HG03558 (cell line): ENCODE results near the gene CREBL2.

Experiments used
- ATAC-seq: cut with Tn5 transposase; IDR thresholded peaks from one replicate; pipeline ENCODE4 v1.9.1; 2021; ENCODE audit warnings: moderate number of reproducible peaks; ENCODE audit not compliant: unreplicated experiment; ENCODE audit errors: extremely low read depth

Gene CREBL2

DNA sequence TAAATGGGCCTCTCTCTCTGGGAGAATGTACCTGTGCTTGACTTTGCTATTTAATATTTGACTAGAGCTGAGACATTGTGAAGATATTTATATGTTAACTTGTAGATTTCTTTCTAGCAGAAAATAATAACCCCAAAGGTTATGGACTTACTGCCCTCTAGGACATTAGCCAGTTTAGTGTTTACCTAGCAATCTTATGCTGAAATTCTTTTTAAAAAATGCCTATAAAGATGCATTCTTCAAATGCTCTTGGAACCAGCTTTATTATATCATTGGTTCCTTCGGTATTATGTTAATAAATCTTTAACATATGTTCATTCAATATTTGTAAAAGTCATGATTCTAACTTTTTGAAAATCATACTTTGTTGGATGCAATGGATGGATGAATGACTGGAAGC is 56.3 kb downstream of the CREBL2 start:
- no peak for ATAC-seq

DNA sequence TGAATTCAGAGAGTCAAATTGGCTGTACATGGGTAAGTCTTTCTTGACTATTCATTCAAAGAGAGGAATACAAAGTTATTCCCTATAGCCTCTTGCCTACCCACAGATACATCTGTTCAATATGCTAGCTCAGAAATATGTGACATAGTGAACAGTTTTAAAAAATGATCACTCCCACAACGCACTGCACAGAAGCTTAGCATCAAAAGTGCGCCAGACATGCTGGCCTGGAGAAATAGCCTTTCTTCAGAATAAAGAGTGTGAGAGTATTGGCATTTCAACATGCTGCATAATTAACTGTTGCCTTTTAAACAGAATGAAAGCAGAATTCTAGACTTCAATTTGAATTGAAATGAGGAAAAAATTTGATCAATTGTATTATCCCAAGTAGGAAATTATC is 57.3 kb downstream of the CREBL2 start:
- ATAC-seq, result no peak

DNA sequence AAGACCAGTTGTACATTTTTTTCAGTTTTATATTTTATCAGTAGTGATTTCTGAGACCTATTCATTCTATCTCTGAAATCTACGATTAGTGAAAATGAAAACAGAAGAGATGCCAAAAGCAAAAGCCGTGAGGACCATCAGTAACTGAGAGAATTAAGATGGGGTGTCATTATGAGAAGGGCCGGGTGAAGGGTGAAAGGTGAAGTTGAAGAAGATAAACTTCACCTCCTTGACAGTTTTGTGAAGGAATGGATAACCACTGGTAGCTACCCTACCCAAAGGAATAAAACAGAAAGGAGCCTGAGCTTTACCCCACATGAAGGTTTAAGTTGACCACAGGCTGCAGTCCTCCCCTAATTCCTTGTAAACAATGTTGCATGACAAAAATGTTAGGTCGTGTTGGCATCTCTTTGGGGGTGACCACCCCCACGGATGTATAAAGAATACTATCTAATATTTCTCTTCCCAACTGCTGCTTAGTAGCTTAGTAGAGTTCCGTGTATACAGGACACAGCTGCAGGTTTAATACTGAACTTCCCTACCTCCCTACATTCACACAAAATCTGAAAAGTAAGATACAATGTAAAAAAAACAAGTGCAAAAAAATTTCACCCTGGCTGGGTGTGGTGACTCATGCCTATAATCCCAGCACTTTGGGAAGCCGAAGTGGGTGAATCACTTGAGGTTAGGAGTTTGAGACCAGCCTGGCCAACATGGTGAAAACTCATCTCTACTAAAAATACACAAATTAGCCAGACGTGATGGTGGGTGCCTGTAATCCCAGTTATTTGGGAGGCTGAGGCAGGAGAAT is 60.4 kb downstream of the CREBL2 start:
- ATAC-seq, result no peak

DNA sequence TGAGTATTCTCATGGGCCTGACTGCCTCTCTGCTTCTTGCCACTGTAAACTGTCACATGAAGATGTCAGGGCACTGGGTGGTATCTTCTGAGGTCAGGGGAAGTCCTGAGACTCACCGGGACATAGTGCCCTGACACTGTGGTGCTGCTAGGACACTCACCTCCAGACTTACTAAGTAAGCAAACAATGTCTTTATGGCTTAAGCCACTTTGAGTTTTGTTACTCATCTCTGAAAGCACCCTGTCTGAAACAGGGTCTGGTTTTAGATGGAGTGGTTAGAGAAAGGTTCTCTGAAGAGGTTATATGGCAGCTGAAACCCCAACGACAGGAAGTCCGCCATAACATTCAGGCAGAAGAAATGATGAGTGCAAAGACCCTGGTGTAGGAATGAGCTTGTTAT is 61.6 kb downstream of the CREBL2 start:
- peak; percentile 65 for ATAC-seq

DNA sequence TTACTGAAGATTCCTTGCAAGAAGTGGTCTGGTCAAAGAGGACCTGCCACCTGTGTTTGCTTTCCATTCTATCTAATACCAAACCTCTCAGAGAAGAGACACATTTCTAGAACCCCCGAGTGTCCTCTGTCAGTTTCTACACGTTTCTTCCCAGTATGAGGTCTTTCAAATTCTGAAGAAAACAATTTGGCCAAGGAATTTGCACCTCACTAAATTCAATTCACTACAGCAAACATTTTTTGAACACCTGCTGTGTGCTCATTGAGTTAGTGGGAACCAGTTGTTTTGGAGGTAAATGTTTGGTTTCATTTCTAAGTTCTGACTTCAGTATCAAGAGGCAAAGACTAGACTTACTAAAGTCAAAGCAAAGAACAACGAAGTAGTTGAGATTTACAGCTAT is 64.9 kb downstream of the CREBL2 start:
- ATAC-seq, result no peak

DNA sequence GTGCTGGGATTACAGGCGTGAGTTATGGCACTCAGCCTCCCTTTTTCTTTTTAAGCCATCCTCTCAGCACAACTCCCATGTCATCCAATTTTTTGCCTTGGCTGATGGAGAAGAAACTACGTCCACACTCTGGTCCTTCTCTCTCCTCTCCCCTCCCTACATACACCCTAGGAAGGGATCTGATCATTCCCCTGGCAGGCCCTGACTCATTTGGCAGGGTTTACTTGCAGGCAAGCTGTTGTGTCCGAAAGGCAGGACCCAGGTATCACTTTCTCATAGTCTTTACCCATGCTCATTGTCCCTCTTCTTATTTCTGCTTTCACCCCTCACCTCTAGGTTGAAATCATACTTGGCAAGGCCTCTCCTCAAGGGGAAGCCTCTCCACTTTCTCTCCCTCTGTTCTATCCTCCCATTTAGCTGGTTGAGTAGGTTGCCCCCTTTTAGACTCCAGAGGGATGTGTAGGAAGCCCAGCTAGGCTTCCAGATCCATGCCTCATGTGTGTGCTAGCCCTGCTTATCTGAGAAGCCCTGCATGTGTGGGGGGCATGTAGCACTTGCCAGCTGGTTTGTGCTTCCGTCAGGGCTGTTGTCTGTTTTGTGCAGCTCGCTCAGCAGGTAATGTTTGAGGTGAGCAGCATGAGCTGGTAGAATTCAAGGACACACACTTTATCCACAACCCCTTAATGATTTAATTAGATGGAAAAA is 69.5 kb downstream of the CREBL2 start:
- no peak for ATAC-seq

DNA sequence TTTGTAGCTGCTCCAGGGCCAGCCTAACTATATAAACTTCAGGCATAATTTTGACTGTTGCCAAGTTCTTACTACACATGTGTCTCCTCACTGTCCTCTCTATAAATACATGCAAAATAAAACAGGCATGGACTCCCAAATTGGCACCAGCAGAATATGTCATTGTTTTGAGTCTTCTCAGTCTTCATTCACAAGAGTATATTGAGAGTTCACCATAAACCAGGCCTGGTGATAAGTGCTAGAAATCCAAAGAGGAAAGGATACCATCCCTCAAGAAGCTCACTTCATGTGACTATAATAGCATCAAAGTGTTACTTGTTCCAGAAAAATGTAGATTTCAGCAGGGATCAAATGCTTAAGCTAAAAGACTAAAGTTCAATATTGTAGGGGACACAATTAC is 70.6 kb downstream of the CREBL2 start:
- no peak for ATAC-seq

DNA sequence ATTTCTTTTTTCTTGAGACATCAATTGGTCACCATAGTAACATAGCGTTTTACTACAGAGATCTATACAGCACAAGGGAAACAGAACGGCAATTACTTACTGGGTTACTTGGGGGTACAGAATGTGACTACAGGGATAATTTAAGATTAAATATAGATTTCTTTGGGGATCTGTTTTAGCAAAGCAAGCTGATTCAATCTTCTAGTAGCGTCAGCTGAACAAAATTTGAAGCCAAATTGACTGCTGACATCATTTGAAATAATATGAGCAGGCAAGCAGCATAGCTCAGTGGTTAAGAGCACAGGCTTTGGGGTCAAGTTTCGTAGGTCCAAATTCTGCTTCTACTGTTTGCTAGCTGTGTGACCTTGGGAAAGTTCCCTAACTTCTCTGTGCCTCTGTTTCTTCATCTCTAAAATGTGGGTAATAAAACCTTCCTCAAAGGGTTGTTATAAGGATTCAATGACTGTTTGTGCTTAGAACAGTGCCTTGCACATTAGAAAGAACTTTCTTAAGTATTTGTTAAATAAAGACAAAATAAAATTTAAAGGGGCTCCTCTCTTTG is 71.5 kb downstream of the CREBL2 start:
- ATAC-seq, result no peak

DNA sequence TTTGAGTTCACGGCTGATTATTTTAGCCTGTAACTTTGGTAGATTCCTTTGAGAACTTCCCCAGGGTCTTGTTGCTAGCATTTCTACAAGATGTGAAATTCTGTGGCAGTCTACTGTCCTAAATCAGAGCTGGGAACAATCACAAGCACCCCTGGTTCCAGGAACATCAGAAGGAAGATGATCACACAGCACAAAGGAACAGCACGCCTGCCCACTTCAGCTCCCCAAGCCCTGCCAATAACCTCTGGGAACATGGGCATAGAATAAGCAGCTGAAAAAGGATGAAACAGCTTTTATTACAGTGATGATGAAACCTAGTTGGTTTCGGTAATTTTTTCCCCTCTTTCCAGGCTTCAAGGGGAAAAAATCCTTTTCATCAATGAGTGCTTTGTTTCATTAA is 72.0 kb downstream of the CREBL2 start:
- no peak for ATAC-seq

DNA sequence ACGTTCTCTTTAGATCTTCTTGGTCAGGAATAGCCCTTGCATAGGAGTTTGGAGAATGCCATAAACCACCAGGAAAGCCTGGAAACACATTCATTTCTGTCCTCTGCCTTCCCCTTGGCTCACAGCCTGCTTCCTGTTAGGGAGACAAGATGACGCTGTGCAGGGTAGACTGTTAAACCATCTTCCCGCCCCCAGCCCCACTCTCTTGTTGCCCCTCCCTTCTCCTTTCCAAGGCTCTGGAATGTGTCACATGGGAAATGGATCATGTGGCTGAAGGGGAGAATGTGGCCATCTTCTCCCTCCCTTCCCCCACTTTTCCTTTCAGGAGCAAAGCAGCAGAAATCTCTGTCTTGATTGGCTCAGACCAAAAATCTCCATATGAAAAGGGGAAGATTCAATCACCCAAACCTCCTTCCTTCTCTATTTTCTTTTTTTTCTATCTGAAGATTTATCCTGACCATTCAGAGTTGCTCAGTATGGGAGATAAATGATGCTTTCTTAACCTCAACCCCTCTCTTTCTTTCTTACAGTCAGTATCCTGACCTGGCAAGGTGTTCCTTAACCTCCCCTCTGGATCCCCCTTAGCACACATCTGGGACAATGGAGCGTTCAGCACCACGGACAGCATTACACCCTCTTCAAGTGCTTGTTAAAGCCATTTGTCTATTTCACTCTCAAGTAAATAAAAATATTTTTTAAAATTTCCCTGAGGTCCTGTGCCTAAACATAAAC is 72.9 kb downstream of the CREBL2 start:
- ATAC-seq, result no peak

DNA sequence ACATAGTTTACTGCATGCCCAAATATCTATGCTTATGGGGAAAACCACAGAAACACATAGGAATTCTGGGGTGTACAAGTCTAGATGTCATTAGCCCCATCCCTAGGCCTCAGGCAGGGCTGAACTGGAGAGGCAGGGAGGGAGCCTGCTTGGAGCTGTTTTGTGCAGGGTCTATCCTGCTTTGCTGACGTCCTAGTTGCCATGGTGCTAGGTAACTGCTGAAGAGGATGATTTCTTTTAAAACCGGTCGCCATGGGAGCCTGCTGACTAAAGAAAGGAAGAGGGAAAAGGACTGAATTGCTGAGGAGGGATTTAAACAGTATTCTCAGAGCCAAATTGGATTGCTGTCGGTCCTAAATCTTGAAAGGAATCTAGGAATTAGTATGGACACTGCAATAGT is 73.6 kb downstream of the CREBL2 start:
- ATAC-seq, result no peak

DNA sequence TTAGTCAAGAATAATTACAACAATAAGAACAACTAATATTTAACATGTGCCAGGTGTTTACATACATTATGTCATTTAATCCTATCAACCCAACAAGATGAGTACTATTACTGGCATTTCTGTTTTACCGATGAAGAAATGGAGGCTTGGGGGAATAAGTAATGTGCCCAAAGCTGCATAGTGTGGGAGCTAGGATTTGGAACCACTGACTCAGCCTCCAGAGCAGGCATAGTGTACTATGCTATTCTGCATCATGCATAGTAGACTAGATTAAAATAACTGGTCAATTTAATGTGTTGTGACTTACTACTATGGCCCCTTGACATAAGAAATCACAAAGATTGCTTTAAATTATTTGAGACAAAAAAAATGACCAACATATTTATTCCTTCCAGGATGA is 74.8 kb downstream of the CREBL2 start:
- ATAC-seq, result no peak

DNA sequence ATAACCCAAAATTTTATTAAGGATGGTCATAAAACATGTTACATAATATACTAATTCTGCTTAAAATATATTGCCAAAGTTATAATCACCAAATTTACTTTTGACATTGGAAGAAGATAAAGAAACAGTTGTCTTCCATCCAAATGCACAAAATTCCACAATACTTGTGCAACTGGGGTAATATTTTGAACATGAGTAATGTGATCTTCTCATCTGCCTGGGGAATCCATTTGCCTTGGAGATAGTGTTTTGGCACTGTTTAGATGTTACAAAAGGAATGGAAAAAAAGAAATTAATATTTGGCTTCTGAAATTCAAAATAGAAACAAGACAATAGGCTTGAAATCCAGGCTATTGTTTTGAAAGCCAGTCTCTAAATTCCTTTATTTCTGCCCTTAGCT is 75.2 kb downstream of the CREBL2 start:
- no peak for ATAC-seq

DNA sequence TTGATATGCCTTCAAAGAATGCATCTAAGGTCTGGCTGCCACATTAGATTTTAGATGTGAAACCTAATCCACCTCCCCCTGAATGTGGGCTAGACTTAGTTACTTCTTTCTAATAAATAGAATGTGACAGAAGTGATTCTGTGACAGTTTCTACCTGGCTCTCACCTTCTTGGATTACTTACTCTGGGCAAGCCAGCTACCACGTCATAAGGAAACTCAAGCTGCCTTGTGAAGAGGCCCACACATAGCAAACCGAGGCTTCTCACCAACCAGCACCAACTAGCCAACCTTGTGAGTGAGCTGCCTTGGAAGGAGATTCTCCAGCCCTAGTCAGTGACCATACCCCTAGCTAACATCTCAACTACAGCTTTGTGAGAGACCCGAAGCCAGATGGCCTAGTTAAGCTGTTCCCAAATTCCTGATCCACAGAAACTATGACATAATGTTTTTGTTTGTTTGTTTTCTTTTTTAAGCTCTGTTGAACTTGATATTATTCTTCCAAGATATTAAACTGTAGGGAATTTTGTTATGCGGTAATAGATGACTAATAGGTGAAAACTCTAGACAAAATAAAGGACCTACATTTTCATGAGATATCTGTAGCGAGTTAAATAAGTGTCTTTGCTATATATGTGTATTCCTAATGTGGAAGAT is 78.1 kb downstream of the CREBL2 start:
- ATAC-seq, result no peak

DNA sequence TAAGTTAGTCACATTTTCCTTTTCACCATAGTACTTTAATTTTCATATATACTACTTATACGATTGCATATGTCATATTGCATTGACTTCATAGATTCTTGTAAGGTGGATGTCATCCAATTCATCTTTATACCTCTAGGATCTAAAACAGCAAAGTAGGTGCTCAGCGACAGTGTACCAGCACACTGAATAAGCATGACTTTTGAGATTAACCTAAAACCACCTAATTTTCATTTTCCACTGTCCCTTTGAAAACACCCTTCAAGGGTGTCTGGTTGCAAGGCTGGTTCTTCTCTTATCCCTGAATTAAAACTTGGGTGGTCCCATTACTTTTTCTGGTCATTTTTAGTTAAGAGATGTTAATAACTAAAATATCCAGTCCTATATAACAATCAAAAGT is 79.9 kb downstream of the CREBL2 start:
- ATAC-seq, result no peak

DNA sequence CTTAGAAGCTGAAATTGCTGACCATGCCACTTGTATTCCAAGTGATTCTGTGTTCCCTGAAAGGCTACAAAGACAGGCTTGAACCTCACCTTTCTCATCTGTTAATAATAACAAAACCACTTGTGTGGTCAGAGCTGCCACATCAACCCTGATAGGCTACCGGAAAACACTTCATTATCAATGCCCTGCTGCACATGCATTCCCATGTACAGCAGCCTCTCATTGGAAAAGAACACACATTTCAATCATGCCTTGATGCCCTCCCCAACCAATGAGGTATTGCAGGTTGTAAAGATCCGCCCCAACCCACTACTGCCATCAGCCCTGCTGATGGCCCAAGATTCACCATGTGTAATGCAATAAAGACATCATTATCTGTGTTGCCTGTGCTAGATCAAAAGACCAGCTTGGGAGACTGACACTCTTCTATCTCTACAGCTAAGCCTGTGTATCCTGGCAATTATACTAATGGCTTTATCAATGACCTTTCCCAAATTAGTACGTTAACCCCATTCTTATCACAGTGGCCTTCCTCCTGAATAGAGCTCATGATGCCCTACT is 81.5 kb downstream of the CREBL2 start:
- ATAC-seq, result no peak
